Amygdala (tissue), 56 donors: ENCODE measurements around the gene AKR1C1.
"Not testable (repeated sequence)": the region's sequence is repeated elsewhere in the genome, so short reads cannot be mapped to it uniquely, and the experiment has no call there.

Experiments used
- DNase-seq, 56 donors: peaks; one replicate each; lab custom pipeline; 2025; lab: John Stamatoyannopoulos, UW

Gene AKR1C1

DNA sequence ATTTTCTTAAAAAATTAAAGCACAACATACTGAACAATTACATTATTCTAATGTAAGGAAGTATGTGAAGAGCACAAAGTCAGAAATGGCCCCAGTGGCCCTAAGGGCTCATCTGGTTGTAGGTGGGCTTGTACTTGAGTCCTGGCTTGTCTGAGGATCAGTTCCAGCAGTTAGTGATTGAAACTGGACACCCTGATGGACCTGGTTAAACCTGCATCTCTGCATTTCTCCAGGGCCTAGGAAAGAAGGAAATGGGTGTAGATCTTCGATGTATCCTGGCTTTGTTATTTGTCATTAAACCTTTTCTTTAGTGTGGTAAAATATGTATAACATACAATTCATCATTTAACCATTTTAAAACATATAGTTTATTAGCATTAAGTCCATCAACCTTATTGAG lies 50.2 kb downstream of the AKR1C1 start:
- no peak for DNase-seq

DNA sequence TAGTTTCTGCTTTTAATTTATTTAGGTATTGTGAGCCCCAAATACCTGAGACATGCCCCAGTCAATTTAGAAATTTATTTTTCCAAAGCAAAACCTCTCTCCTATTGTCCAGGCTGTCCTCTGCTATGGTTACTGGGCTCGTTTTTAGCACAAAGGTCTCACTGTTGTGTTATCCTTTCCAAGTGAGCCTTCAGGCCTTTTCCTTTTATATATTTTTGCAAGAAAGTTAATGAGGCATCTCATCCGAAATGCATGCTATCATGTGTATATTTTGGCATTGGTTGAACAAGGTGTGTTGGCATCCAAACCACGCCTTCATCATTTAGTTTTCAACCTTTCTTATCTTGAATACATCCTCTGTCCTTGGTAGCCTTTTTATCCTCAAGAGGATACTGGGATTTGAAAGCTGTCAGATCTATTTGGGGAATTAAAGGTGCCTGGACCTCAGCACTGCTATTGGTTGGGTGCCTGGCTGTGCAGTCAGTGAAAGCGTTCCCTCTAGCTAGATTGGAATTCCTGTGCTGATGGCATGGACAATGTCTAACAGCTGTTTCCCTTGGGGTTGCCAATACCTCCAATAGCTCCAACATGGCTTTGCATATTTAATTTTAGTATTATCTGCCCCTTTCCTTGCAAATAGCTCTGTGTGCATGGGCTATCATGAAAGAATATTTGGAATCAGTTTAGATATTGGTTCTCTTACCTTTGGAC lies 51.1 kb downstream of the AKR1C1 start:
- not testable (repeated sequence) for DNase-seq

DNA sequence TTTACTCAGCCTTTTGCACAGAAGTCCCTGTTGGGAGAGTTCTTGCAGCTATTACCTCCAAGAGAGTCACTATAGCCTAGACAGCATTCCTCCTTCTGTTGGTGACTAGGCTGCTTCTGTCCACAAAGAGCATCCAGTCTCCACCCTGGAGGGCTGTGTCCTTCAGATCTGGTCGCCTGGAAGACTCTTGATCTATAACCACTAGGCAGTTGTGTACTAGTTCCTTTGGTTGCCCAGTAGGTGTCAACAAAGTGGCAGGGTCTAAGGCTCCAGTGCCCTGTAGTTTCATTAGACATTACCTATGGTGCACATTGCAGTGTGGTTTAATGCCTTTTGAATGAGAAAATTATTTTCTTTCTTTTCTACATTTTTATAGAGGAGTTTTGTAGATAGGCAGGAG lies 51.7 kb downstream of the AKR1C1 start:
- DNase-seq: no peak

DNA sequence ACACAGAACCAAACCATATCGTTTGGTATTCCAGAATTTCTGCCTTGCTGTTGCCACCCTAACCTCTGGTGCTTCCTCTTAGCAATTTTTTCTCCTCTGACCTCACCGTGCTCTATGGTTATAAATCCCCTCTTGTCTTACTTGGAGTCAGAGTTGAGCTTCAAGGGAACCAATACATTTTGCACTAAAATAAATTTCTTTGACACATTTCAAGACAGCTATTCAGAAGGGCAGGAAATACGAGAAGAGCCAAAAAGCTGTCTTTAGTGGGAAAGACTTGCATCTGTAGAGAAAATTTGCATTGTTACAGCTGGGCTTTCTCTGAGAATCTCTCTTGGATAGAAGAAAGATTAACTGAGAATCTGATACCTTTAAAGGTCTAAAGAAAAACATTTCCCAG lies 54.9 kb downstream of the AKR1C1 start:
- DNase-seq: no peak

DNA sequence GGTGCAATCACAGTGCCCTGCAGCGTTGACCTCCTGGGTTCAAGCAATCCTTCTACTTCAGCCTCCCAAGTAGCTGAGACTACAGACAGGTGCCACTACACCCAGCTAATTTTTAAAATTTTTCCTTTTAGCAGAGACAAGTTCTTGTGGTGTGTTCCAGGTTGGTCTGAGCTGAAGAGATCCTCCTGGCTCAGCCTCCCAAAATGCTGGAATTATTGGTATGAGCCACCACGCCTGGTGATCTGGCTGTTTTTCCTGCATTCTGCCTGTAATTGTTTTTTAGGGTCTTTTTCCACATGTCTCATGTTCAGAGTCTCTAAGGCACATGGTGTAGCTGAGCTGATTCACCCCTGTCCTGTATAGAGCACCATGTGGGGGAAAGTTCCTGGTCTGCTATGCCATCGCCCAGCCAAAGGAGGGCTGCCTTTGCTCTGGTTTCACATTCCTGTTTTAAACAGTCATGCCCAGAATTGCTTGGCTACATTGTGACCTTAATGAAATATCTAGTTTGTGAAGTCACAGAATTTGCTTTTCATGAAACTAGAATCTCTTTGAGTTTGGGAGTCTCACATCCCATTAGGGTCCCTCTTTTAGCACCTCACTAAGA lies 55.6 kb downstream of the AKR1C1 start:
- DNase-seq: not testable (repeated sequence)

DNA sequence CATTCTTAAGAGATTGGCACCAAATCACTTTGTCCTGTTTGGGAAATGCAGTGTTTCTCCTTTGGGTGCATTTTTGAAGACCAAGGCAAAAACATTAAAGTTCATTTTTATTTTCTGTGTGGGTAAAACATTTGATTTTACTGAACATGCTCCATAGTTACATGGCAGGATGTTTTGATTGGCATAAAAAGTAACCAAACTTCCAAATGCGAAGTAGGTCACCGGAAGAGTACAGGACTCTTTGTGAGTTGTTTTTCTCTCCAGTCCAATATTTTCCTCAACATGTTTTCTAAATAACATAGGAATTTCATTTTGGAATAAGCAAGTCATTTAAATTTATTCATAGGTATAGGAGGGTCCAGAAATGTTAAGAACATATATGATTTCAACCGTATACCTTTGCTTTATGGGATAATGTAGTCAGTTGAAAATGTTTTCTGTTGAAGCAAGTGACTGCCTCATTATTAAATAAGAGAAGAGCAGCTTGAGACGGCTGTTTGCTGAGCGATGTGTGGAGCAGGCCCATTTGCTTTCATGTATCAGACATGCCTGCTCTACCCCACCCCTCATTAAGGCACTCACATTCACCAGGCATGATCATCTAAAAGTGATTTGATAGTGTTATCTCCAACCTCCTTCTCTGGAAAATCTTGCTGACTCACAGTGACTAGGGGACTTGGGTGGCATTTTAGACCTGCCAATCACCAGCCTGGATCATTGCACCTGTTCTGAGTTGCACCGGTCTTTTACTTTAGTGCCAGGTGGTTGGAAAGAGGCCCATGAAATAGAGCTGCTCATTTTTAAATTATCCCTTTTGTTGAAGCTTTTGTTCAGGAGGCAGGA lies 56.8 kb downstream of the AKR1C1 start:
- DNase-seq: not testable (repeated sequence)

DNA sequence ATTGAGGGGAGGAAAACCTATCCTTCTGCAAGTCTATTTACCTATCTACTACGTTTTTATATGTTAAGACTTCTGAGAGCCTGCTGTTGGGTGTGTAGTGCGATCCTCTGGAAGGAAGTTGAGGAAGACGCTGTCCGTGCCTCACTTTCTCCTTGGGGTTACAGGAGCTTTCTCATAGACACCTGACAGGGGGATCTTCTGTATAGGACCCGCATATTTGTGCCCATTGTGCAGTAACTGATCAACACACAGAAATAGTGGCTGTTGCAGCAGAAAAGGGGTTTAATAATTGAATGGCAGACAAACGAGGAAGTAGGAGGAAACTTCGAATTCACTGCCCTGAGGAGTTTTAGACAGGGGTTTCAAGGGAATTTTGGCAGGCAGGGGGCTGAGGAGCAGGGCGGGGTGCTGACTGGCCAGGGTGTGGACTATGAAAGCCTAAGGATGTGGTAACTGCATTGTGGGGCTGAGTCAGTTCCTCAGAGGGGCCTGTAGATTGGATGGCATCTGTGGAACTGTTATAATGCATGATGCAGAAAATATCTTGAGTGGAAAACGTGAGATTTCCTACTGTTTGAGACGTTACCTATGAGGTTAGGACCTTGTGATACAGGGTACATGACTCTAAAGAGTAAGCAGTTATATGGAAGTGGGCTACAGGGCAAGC lies 58.5 kb downstream of the AKR1C1 start:
- not testable (repeated sequence) for DNase-seq

DNA sequence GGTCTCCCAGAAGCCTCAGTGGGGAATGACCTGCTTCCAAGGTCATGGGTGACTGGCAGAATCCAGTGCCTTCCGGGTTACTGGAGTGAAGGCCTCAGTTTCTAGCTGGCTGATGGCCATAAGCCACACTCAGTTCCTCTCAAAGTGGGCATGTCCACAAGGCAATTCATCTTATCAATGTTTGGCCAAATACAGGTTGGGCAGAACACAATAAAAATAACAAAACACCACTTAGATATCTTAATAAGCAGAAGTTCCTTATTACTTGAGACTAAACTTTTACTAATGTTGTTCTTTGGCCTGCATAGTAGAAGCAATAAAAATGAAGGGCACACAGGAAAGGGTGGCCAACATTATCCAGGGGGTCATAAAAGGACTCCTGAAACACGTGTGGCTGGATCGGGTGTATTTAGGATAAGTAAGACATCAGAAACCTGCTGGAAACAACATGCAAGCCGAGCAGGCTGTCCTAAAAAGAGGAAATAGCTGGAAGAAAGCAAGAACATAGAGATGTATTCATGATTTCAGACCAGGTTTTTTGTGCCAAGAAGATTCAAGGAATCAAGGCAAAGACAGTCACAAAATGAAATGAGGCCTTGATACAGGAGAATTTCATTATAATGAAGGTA lies 60.1 kb downstream of the AKR1C1 start:
- no peak for DNase-seq

DNA sequence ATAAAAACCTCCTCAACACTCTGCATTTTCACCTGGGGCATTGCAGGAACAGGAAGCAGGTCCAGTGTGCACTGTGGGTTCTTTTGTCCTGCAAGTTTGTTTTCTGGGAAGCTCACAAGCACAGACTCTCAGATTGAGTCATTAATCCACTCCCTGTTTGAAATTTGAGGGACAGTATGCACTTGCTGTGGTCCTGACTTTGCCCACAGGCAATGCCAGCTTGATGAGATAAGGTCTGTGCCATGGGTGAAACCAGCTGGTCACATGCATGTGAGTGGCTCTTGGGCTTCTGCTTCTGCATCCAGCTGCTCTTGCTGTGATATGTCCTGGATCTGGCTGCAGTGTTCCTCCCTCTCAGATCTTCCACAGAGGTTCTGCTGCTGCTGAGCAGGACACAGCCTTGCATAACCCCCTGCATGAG lies 62.3 kb downstream of the AKR1C1 start:
- DNase-seq: not testable (repeated sequence)

DNA sequence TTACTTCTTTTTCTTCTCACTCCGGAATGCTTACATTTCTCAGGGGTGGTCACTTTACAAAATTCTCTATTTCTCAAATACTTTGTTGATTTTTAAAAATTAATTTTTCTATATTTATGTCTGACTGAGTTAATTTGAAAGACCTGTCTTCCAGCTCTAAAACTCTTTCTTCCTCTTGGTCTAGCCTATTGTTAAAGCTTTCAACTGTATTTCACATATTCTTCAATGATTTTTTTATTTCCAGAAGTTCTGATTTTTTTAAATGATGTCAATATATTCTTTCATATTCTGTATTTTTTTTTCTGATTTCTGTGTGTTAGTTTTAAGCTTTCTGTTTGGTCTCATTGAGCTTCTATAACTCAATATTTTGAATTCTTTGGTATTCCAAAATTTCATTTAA lies 67.8 kb downstream of the AKR1C1 start:
- DNase-seq: no peak

DNA sequence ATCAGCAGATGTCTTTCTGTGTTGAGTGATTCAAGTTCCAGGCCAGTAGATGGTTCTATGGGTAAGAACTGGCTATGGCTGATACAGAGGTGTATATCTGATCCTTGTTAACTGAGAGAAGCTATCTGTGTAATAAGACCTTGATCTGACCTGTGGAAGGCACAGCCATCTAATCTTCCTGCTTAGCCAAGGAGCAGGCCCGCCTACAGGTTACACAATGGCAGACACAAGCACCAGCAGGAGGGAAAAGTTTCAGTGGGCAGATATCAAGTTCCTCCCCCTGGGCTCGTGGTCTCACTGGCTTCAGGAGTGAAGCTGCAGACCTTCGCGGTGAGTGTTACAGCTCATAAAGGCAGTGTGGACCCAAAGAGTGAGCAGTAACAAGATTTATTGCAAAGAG lies 68.4 kb downstream of the AKR1C1 start:
- DNase-seq: not testable (repeated sequence)

DNA sequence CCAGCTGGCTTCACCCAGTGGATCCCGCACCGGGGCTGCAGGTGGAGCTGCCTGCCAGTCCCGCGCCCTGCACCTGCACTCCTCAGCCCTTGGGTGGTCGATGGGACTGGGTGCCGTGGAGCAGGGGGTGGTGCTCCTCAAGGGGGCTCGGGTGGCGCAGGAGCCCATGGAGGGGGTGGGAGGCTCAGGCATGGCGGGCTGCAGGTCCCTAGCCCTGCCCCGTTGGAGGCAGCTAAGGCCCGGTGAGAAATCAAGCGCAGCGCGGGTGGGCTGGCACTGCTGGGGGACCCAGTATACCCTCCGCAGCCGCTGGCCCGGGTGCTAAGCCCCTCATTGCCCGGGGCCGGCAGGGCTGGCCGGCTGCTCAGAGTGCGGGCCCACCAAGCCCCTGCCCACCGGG lies 69.2 kb downstream of the AKR1C1 start:
- DNase-seq: not testable (repeated sequence)
